ENCODE data around the gene IQCN.
"Not testable (repeated sequence)": the region's sequence is repeated elsewhere in the genome, so short reads cannot be mapped to it uniquely, and the experiment has no call there.

The IQCN gene

GRCh38 chr19:18219911-18220631 lies 54.2 kb downstream of the IQCN start:
- DNase-seq (ENCODE audit: low read depth), result no peak
- TF ChIP-seq CTCF (IDR thresholded peaks at IDR 0.05; ENCODE audit: low read depth, low read length, missing control alignments), result no peak
- H3K4me3 ChIP-seq (ENCODE audit: low read depth, low read length), result no peak overlapping the region

GRCh38 chr19:18218600-18218999 lies 55.7 kb downstream of the IQCN start:
- no peak for DNase-seq (ENCODE audit: low read depth)
- no peak overlapping the region for H3K4me3 ChIP-seq (ENCODE audit: low read depth, low read length)
- TF ChIP-seq CTCF (IDR thresholded peaks at IDR 0.05; ENCODE audit: low read depth, low read length, missing control alignments), result no peak

- TF ChIP-seq CTCF (IDR thresholded peaks at IDR 0.05; ENCODE audit: low read depth, low read length, missing control alignments), result no peak
- H3K4me3 ChIP-seq (ENCODE audit: low read depth, low read length), result no peak overlapping the region
- no peak for DNase-seq (ENCODE audit: low read depth)
Observed at GRCh38 chr19:18218159-18218558, 56.1 kb downstream of the IQCN start.

- H3K4me3 ChIP-seq (ENCODE audit: low read depth, low read length), result no peak overlapping the region
- TF ChIP-seq CTCF (IDR thresholded peaks at IDR 0.05; ENCODE audit: low read depth, low read length, missing control alignments), result no peak
- DNase-seq (ENCODE audit: low read depth), result no peak
Observed at GRCh38 chr19:18216789-18217188, 57.5 kb downstream of the IQCN start.

GRCh38 chr19:18214779-18215433 lies 59.3 kb downstream of the IQCN start:
- no peak for TF ChIP-seq CTCF (IDR thresholded peaks at IDR 0.05; ENCODE audit: low read depth, low read length, missing control alignments)
- no peak for DNase-seq (ENCODE audit: low read depth)
- H3K4me3 ChIP-seq (ENCODE audit: low read depth, low read length), result no peak overlapping the region

GRCh38 chr19:18211683-18212082 lies 62.6 kb downstream of the IQCN start:
- no peak for TF ChIP-seq CTCF (IDR thresholded peaks at IDR 0.05; ENCODE audit: low read depth, low read length, missing control alignments)

GRCh38 chr19:18209912-18210311 lies 64.3 kb downstream of the IQCN start:
- H3K4me3 ChIP-seq (ENCODE audit: low read depth, low read length); DNase-seq (ENCODE audit: low read depth): not testable (repeated sequence)

More at GRCh38 chr19:18211683-18212082, 62.6 kb downstream of the IQCN start:
- no peak for DNase-seq (ENCODE audit: low read depth)
- no peak overlapping the region for H3K4me3 ChIP-seq (ENCODE audit: low read depth, low read length)
